NCI-H748 (cell line): ENCODE data around the gene LRCOL1.

Experiments used
- DNase-seq: peaks from one replicate; lab custom pipeline; 2025; ENCODE audit not compliant: unreplicated experiment; lab: John Stamatoyannopoulos, UW

LRCOL1 gene

DNA sequence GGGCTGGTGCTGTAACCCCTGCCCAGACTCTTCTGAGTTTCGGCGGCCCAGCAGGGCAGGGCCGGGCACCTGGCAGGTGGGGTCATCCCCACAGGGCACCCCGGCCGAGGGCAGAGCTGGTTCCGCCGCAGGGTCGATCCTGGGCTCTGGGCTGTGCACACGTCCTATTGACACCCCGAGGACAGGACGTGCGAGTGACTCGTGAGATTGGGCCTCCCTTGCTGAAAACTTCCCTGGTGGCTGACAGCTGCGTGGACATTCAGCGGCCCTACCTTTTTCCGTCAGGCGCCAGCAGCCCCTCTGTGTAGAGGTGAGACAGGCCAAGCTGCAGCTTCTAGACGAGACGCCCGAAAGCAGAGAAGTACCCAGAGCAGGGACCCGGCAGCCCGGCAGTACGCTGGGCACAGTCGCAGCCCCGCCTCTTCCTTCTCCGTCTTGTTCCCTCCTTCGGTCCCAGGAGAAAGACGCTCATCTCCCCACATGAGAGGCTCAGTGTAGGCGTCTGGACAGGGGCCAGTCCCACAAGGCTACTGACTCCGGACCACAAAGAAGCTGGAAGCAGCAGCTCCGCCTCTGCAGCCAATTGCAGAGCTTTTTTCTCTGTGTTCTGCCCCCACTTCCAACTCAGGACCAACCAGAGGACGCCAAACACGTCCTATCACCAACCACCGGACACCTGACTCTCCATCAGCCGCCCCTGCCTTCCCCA is at the start of gene LRCOL1:
Gene LRCOL1, minus strand, starts transcription at position 532 of the 709 bp plus-strand sequence. CDS start 4,331 bp downstream, outside the sequence.
- no peak for DNase-seq

DNA sequence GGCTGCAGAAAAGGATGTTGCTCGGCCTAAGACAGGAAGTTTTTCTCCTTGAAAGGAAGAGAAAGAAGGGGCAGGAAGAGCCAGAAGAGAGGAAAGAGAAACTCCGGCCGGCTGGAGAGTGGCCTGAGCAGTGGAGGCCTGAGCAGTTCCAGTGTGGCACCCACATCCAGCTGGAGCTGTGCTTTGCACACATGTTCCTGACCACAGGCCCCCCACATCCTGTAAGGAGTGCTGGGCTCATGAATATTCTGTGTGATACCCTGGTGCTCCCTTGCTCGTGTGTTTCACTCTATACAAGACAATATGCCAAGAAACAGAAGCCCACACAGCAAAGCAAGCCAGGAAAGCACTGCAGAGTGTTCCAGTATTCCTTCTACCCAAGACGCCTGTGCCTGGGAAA is 49.7 kb upstream of the LRCOL1 start:
- no peak for DNase-seq

DNA sequence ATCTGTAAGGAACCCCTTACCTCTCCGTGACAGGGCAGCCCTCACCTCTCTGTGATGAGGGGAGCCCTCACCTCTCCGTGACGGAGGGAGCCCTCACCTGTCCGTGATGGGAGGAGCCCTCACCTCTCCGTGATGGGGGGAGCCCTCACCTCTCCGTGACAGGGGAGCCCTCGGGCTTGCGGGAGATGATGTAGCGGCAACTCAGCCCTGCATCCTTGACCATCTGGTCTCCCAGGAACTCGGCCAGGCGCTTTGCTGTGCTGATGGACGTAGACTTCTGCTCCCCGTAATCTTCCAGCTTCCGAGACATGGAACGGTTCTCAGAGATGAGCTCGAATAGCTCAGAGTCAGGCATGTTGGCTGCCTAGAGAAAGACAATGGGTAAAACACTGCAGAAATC is 48.8 kb upstream of the LRCOL1 start:
- DNase-seq, result no peak

DNA sequence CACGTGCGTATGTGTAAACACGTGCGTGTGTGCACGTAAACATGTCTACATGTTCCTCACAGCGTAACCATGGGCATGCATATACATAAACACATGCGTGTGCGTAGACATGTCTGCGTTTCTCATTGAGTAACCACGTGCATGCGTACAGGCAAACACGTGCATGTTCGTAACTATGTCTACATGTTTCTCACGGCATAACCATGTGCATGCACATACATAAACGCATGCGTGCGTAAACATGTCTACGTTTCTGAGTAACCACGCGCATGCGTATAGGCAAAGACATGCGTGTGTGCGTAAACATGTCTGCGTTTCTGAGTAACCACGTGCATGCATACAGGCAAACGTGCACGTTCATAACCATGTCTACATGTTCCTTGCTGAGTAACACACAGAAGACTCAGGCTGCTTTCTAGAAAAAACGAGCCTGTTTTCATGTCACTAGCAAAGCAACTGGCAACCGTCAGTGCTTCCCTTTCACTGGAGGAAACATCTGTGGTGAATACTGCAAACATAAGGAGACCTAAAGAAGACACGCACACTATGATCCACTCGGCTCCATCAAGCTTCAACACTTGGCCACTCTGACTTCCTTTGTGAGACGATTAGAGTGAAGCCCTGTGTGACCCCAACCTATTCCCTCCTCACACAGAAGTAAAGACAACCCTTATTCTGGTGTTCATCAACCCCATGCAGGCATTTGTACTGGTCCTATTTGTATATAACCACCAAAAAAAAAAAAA is 47.9 kb upstream of the LRCOL1 start:
- no peak for DNase-seq

DNA sequence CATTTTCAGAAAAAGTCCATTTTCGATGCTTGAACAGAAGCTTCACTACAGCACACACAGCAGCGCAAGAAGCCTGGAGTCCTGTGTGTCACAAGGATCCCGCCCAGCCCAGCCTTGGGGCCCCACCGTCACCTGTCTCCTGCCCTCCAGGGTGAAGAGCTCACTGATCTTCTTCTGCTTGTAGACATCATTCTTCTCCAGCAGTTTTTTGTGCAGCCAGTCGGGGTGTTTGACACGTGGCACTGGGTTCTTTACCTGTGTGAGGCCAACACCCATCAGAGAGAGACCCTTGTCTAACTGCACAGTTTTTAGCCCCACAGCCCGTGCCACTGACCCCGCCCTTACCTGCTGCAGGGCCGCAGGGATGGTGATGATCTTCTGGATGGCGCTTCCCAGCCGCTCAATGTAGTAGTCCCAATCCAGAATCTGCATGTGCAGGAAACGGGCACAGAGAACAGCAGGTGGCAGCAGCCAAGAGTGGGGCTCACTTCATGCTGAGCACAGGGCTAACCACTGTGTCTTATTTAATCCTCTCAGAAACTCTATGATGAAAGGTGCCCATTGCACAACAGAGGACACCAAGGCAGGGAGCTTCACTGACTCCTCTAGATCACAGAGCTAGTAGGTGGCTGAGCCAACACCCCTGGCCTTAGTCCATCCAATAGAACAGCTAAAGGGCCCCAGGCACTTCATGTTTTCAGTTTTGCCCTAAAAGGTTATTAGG is 46.8 kb upstream of the LRCOL1 start:
- no peak for DNase-seq

DNA sequence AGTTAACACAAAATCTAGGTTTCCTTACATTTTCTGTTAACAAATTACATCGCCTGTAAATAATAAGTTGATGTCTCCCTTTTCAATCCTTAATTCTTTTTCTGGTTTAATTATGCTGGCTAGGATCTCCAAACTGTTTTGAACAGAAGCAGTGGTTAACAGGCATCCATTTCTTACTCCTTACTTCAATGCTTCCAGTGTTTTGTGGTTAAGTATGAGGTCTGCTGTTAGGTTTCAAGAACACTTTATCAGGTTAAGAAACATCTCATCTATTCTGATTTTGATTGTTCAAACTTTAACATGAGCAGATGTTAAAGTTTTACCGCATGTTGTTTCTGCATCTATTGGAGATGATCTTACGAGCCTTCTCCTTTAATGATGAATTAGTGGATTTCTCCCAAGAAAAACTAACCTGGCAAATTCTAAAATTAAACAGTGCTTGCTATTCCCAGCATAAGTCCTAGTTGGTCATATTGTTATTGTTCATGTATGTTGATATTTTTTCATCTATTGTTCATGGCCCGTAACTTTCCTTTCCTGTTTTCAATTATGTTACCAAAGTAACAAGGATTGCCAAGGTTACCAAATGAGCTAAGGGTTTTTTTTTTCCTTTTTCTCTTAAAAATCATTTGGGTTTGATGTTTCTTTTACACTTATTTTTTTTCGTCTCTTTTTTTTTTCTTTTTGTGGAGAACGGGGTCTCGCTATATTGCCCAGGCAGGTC is 43.3 kb upstream of the LRCOL1 start:
- DNase-seq, result no peak

DNA sequence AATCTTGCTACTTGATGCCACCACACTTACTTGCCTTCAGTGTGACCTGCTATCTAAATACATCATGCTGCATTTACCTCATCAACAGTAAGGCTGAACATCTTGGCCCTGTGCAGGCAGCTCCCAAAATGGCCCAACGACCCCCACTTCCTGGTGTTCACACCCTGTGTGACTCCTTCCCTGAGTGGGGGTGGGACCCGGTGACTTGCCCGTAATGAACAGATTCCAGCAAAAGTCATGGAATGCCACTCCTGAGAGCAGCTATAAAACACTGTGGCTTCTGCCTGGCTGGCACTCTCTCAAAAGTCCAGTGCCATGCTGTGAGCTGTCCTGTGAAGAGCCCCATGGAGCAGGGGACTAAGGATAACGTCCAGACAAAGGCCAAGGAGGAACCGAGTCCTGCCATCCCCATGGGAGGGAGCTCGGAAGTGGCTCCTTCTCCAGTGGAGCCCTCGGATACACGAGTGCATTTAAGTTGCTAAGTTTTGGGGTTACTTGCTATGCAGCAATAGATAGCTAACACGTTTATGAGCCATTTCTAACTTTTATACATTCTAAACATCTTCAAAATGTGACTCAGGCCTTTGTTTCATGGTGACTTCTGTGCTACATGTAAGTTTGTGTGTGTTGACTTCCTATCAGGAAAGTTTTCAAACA is 41.2 kb upstream of the LRCOL1 start:
- no peak for DNase-seq

DNA sequence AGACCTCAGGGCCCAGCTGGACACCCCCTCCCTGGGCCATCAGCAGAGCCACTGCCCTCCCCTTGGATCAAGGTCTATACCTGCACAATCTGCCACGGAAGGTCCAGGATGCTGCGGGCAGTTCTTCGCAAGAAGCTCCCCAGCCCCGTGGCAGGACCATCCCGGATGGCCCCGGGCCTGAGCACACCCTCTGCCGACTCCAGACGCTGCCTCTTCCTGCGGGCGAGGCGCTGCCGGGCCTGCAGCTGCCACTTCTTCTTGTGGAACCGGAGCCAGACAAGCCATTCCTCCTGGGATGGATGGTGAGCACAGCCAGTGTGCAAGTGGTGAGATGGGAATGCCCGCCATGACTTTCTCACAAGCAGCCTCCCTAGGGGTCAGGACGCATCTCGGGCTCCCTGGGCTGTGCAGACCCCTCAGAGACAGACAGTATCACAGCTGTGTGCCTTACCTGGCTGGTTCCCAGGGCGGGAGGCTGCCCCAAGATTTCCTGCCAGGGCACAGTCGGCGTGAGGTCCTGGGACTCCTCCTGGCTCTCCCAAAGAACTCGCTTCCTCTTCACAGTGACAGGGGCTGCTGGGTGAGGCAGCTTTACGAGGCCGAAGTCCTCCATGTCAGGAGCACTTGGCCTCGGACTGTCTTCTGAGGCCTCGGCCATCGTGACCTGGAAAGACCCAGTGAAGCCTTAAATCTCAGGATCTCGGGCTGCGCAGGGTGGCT is 39.0 kb upstream of the LRCOL1 start:
- DNase-seq, result no peak

DNA sequence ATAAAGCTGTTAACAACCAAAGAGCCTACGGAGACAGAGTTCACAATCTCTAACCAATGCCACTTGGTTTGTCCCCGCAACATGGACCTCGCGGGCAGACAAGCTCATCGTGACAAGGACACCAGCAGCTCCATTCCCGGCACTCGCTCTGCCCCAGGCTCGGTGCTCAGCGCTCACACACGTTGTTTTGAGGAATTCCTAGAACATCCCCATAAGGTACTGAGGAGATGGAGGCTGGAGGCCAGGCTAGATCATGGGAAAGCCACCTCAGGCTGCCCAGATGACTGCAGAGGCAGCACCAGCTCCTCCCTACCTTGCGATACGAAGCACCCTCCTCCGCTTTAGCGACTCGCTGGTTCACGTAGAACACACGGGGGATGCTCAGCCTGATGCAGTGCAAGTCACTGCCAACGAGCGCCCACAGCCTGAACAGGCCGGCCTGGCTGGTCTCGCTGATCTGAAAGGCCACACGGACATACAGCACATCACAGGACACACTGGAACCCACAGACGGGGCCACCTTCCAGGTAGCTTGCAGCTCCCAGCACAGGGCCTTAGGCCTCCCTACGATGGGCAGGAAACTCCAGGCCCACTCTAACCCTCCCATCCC is 38.3 kb upstream of the LRCOL1 start:
- DNase-seq, result no peak

DNA sequence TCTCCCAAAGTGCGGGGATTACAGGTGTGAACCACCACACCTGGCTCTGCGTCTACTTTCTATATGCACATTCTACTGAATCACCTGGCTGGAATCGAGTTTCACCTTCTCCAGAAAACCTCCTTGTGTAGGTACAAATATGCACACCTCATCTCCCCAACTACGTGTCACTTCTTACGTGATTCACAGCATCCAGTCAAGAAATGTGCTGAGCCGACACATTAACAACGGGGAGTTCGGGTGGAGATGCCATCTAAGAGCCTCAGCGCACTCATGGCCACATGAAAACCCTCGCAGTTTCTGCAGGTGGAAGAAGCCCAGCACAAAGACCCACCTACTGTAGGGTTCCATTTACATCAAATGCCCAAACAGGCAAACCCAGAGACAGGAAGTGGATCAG is 37.5 kb upstream of the LRCOL1 start:
- no peak for DNase-seq

DNA sequence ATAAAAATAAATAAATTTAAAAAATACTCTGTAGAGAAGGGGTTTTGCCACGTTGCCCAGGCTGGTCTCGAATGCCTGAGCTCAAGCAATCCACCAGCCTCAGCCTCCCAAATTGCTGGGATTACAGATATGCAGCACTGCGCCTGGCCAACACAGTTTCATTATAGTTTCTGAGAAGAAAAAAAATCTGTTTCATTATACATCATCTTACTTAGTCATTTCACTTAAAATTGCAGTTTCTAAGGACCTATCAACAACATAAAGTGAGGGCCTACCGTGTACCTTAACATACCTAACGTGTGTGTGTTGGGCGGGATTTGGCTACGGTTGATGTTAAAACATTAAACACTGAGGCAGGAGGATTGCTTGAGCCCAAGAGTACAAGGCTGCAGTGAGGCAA is 36.5 kb upstream of the LRCOL1 start:
- DNase-seq, result no peak

DNA sequence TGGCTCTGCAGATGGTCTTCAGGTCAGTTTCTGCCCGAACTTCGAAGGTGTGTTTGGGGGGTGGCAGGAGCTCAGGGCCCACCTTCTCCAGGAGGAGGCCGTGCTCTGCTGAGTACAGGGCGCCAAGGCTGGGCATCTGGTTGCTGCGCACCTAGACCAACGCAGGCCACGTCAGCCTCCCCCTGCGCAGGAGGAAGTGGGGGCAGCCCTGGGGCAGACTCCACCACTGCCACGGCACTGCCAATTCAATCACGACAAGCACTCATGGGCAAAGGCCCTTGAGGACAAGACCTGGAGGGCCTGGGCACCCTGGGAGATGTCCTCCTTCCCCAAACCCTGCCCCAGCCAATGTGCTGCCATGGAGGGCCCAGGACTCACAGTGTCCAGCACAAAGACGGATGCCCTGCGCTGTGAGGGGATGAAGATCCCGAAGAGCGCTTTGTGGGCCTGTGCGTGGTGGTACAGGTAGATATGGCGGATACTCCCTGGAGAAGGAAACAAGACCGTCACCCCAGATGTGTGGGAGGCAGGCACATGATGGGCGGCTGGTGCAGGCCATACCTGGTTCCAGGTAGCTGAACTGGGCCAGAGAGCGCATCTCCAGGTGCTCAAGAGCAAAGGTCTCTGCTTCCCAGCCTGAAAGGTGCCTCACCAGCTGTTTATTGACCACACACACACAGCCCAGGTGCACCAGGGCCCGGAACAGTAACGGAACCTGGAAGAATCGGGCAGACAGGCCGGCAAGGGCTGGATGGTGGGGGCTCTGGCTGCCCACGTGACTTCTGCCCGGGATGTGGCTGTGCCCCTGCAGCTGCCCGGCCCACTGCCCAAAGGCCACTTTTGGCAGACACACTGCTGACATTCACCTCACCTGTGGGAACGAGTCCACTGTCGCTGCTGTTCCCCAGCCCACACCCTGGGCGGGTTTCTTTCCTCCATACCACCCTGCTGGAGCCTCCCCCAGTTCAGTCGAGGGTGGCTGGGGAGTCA is 32.8 kb upstream of the LRCOL1 start:
- no peak for DNase-seq

DNA sequence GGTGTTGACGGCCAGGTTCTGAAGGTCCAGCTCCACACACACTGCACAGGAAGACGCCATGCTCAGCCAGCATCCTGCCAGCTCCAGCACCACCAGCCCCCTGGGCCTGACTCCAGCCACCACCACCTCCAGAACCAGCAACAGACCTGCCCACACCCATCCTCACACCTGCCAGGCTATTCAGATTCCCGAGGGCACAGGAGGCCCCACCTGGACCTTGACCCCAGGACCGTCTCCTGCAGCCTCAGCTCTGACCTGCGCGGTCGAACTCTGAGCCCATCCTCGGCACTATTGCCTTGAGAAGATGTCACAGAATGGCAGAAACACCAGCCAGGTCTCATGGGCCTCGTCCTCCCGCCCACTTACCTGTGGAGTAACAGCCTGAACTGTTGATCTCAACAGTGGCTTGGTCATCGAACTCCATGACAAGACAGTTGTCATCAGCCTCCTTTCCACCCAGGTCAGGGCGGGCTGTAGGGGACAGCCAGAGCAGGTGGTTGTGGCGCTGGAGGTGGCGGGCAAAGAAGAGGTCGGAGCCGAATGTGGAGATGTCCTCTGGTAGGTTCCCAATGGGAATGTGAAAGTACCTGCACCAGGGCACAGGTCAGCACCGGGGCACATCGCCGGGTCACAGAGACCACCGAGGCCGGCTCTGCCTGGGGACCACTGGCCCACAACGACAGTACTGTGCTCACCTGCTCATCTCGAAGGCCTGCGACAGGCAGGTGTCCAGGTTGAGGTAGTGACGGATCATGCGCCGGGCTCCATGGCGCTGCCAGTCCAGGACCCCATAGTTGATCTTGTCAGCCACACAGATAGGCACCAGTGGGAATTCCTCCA is 31.6 kb upstream of the LRCOL1 start:
- no peak for DNase-seq

DNA sequence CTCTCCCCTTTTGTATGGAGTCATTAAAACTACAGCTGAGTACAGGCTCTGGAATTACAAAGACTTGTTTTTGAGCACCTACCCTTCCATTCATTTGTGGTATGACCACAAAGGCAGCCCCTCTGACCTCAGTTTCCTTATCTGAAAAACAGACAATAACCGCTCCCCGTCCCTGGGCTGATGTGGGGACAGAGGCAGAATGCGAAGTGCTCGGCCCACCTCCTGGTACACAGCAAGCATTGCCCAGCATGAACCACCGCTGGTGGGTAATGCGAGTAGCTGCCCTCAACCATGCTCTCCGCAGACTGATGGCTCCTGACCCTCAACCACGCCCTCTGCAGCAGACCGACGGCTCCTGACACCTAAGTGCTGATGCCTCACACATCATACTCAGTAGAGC is 30.6 kb upstream of the LRCOL1 start:
- DNase-seq, result no peak

DNA sequence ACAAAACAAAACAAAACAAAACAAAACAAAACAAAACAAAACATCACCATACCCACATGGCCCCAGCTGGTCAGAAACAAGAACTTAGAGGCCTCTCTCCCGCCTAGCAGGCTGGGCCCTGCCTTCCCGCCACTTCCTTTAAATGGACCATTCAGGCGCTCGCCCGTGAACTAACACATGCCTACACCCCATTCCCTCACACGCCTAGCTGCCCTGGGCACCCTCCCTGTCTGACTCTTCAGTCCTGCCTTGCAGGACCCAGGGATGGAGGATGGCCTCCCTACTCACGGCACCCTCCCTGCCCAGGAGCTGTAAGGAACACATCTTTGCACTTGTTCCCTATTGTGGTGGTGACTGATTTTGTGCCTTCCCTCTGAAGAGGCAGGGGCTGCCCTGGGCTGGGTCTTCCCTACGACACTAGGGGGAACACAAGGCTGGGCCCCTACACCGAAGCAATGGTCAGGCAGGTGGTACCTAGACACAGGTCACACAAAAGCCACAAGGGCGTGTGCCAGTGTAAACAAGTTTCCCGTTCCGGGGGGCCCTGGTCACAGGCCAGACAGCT is 29.7 kb upstream of the LRCOL1 start:
- DNase-seq, result no peak

DNA sequence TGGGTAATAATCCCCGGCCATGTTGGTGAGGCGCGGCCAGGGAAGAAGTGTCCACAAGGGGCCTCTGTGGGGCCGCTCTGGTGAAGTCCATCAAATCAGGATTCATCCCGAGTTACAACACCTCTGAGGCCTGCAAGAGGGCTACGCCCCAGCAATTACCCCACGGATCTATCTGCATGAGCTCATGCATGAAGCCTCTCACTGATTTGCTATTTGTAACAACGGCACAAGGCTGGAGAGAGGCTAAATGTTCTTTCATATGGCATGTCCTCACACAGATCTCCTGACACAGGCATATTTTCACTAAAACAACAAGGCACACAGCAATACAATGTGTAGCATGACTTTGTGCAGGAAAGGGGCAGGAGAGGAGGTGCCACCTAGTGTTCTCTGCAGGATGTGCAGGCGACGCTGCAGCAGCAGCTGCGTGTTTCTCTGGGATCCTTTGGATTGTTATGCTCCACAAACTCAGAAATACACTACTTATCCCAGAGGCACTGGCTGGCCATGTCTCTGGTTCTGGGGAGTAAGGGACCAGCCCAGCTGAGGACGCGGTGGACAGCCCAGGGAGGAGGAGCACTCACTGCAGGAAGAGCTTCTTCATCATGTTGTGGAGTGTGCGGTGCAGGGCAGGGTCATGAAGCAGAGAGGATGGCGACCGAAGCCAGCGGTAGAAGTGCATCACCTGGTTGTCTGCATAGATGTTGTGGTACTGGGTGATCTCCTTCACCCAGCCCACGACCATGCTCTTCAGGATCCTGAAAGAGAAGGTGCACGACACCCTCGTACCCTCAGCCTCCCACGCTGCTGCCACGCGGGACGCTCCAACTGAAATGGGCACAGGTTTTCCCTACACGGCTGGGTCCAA is 28.4 kb upstream of the LRCOL1 start:
- DNase-seq, result no peak
